ENCODE measurements around the gene TNNT2.
A peak's percentile ranks its signal among the peaks of the same experiment; 100 is the strongest.

Gene TNNT2

DNA sequence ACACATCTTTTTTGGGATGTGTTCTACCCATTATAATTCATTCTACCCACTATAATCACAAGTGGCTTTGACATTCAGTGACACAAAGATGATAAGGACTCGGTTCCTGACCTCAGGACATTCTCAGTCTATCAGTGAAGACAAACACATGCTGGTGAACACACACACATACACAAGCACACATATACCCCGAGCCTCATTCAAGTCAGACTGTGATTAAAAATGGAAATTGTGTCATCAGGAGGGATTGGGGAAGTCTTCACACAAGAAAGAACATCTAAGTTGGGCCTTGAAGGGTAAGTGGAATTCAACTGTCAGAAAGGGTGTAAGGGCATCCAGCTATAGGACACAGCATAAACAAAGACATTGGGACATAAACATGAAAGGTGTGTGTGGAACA is 24.2 kb upstream of the TNNT2 start:
- DNase-seq, result no peak

DNA sequence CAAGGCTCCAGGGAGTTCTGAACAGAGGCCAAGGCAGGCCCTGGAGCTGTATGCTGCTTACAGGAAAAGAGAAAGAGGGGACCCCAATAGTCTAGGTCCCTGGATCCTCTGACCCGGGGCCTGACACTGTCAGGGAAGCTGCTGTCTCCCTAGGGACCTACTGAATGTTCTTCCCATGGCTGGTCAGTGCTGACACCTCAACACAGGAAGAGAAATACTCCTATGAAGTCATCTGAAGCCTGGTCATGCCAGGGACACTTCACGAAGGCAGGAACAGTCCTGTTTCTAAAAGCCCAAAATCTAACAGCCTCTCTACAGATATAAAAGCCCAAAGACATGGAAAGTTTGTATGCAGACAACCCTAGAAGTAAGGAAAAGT is 23.4 kb upstream of the TNNT2 start:
- DNase-seq, result no peak

DNA sequence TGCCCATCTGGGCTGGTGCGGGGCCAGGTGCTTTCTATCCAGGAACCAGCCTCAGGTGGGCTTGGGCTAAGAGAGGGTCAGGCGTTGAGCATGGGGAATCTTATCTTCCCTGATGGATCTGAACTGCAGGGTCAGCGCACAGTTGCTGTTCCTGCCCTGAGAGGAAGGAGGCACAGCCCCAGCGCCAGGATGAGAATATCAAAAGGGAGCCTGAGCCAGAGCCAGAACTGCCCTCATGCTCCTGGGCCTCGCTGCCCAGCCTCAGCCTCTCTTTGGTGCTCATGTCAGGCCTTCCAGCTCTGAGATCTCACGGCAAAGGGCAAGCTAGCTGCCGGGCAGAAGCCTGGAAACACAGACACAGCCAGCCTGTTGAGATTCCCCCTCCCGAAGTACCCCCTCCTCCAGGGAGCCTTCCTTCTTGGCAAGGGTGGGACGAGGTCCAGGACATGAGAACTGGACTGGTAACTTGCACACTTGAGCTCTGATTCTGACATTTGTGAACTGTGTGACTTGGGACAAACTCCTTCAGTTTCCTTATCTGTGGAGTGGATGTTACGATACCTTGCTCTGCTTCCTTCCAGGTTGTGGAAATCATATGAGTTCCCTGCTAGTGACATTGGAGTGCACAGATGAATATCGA is 22.9 kb upstream of the TNNT2 start:
- DNase-seq, result no peak

DNA sequence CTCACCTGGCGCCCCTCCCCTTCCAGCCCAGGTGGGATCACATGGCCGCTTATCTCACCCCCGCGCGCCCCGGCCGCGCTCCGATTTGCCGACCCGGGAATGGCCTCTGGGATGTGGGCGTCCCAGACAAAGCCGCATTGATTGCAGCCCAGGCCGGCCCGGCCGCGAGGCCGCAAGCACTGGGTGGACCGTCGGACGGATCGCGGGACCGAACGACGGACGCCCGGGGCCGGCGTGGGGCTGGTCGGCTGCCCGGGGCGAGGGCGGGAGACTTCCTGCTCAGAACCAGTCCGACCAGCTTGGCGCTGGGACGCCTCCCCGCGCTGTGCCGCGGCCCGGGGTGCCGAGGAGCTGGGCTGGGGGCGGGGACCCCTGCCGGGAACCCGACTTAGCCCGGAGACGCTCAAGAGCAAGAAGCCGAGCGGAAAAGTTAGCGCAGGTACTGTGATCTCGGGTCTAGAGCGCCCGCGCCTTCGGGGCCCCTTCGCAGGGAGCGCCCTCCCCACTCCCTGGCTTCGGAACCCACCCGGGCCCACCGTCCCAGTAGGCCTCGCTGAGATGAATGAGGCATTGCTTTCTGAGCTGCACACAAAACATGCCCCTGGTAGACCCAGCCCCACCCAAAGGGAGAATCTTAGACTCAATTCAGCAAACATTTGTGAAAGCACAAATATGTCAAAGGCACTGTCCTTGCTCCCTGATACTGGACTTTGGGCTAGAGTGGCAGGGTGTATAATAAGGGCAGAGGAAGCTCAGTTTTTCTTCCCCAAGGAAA is 22.1 kb upstream of the TNNT2 start:
- DNase-seq, result no peak

DNA sequence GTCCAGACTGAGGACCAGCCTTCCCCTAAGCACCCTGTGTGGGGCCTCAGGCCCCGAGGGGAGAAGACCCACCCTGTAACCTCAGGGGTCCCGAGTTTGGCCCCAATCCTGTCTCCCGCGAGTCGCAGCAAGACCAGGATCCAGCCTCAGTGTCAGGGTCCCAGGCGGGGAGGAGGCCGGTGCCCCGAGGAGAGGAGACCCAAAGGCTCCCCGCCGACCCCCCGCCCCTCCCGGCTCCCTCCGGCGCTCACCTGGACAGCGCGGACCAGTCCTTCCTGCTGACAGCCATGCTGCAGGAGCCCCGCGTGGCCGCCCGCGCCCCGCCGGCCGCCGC is 21.5 kb upstream of the TNNT2 start, which contains the start of gene LAD1:
Gene LAD1 (minus strand): TSS at position 307 of the 334 bp plus-strand sequence. CDS start 18 bp downstream, at position 289.
- no peak for DNase-seq

DNA sequence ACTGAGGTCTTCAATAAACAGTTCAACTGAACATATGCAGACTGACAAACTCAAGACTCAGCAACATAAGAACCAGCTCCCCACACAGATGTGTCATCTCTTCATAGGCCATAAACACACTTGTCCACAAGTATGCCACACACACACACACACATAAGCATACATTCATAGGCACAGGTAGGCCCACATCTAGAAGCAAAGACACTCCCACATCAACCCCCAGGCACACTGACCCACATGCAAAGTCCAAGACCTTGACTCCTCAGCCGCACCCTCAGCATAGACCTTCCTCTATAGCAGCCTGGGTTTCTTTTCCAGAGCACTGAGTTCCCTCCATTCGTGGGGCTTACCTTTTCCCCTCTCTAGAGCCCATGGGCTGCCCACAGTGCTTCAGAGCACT is 20.2 kb upstream of the TNNT2 start:
- DNase-seq, result no peak

DNA sequence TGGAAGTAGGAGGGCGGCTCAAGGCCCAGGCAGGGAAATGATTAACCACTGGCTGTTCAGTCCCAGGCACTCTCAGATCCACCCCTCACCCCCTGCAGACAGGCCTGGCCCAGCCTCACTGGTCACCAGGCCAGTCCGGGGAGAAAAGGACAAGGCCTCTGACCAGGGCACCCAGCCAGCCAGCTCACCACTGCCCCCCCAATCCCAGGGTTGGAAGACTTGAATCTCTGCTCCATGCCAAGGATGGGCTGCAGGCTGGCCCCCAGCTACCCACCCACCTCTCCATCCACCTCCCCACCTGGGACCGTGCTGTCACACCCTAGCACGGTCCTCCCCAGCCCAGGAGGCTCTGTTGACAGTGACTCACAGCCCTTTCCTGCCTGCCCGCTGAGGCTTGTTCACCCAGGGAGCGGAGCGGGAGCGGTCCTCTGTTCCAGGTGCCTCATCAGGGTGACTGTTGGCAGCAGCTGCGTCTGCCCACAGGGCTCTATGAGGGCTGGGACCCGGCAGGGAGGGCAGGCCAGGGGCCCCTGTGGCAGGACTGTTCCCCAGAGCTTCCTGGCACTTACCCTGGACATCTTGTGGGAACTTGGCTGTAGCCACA is 19.5 kb upstream of the TNNT2 start:
- no peak for DNase-seq

DNA sequence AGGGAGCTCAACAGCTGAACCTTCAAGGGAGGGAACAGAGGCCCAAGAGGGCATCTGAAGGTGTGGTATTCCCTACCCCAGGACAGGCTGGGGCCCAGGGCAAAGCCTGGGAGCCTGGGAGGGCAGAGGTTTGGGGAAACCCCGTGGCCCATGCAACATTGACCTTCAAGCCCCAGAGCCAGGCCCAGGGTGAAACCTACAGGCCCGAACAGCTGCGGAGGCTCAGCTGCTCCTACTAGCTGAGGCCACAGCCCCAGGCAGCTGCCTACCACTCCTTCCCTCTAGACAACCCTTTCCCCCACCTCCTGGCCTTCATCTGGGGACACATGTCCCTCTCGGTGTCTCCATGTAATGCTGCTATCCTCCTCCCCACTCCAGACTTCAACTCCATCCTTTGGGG is 18.5 kb upstream of the TNNT2 start:
- no peak for DNase-seq

DNA sequence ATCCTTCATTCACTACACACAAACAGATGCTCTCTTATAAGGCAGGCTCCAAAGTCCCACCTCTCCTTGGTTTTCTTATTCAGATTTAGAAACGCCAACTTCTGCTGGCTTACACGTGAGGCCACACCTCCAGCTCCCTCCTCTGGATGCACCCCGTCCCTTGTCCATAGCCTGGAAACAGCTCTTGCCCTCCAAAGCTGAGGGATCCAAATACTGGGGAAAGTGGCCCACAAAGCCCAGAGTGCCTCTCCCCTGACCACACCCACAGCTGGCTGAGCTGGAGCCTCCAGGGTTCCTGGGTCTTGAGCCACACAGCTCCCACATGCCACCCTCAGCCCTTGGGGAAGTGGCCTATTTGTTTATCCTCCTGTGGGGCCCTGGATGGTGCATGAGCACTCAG is 17.1 kb upstream of the TNNT2 start:
- DNase-seq, result no peak

DNA sequence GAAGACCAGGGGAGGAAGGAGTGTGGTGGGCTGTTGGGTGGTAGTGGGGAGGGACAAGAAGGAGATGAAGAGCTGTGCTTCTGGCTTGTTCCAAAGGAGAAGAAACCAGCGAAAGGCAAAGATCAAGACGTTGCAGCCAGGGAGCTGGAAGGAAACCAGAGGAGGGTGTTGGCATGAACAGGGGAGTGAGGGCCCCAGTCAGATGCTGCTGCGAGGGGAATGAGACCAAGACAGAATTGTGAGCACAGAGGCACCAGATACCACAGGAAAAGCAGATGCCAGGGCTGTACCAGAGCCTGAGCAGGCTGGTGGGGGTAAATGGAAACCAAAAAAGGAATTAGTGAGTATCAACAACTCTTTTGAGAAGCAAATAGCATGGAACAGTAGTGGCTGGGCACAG is 15.6 kb upstream of the TNNT2 start:
- DNase-seq, result no peak

DNA sequence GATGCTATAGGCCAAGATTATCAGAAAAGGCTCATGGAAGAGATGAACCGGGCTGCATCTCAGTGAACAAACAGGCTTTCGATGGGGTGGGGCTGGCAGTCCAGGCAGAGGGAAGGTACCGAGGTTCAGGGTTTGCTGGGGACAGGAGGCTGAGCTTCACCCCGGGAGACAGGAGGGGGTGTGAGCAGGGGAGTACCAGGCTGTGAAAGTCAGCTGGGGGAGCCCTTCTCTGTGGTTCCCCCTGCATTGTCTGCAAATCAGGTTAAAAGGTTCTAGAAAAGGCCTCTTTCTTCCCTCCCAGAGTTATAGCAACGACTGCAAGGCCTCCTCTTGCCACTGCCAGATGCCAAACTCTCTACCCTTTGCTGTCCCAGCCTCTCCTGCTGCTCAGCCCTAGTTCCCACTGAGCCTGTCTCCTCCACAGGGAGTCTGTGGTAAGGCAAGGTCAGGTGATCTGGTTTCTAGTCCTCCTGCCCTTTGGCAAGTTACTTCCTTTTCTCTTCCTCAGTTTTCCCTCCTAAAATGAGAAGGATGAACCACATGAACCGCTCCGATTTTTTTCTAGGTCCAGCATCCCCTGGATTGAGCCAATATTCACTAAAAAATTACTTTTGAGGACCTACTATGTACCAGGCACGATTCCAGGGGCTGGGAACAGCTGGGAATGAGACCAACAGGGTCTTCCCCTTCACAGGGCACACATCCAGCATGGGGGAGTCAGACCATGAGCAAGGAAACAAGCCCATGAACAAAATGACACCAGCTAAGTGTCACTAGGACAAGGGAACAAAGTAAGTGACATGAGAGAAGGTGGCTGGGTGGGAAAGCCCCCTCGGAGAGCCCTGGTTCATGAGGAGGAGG is 14.4 kb upstream of the TNNT2 start:
- no peak for DNase-seq

DNA sequence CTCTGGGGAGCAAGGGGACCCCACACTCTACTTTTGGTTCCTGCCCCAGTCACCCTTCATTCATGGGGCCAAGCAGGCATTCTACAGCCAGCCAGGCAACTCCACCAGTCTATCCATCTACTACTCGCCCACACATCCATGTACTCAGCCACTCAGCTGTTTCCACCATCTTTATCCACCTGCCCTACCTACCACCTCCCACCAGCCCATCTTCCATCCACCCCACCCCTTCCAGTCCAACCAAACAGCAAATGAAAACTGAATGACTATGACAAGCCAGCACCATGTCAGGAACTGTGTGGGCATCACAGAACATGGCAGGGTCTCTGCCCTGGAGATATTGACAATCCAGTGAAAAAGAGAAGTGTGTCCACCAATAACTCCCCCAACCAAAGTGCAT is 13.7 kb upstream of the TNNT2 start:
- DNase-seq, result no peak

DNA sequence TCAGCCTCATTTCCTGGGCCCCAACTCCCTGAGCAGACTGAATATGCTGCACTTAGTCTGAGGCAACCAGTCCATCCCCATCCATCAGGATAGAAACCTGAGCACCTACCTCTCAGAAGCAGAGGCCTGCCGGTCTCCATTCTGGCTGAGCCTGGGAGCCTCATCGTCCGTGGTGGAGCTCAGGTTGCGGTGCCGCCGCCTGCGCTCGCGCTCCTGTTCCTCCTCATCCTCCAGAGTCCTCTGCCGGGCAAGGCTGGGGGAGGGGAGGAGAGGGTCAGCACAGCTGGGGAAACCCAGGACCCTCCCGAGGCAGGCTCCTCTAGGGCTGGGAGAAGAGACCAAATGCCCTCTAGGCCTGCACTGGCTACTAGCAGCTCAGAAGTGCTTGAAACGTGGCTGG is 11.6 kb upstream of the TNNT2 start:
- no peak for DNase-seq

DNA sequence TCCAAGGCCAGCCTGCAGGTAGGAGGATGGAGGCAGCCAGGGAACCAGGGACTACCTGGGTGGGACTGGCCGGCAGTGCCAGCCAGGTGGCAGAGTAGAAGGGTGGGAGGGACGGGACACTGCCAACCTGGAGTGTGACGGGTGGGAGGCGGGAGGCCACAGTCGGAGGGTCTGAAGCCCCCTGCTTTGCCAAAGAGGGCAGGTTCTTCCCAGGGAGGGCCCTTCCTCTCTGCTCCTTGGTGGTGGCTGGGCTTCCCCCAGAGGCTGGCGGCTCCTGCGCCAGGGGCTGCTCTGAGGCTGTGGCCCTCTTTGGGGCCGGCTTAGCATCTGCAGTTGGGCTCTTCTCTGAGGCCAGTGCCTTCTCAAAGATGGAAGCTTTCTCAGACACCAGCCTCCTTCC is 8.7 kb upstream of the TNNT2 start:
- no peak for DNase-seq

DNA sequence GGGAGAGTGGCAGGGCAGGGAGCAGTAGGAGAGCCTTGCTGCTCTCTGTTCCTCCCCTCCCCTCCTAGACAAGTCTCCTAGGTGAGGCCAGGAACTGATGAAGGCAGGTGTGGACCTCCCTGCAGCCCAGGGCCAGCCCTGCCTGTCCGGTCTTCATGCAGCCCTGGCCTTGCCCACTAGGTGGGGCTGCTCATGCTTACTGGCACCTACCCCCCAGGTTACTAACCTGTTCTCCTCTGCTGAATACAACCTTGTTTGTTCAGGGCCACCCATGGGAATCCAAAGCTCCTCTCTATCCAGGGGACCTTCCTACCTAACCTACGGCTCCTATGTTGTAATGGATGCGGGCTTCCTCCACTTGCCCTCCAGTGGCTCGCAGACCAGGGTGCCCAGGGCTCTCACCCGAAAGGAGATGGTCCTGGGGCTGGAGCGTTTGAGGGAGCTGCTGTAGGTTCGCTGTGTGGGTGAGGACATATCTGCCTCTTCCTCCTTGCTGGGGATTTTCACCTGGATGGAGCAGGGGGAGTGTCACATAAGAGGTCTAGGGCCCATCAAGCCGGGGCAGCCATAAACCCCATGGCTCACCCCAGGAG is 7.9 kb upstream of the TNNT2 start:
- DNase-seq, result peak; percentile 31 to 50

DNA sequence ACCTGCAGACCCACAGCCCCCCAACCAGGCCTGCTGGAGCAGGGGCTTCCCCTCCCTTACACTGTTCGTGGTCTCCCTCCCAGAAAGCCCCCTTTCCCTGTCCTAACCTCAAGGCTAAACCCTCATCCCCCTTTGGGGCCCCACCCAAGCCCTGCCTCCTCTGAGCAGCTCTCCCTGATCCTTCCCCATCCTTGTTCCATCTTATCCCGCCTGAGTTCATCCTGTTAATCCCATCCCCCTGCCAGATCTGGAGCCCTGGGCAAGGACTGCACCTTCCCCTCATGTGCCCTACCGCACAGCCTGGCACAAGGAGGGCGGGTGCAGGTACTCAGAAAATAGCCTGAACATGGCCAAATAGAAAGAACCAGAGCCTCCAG is 6.9 kb upstream of the TNNT2 start:
- peak; percentile 75 to 87 for DNase-seq

DNA sequence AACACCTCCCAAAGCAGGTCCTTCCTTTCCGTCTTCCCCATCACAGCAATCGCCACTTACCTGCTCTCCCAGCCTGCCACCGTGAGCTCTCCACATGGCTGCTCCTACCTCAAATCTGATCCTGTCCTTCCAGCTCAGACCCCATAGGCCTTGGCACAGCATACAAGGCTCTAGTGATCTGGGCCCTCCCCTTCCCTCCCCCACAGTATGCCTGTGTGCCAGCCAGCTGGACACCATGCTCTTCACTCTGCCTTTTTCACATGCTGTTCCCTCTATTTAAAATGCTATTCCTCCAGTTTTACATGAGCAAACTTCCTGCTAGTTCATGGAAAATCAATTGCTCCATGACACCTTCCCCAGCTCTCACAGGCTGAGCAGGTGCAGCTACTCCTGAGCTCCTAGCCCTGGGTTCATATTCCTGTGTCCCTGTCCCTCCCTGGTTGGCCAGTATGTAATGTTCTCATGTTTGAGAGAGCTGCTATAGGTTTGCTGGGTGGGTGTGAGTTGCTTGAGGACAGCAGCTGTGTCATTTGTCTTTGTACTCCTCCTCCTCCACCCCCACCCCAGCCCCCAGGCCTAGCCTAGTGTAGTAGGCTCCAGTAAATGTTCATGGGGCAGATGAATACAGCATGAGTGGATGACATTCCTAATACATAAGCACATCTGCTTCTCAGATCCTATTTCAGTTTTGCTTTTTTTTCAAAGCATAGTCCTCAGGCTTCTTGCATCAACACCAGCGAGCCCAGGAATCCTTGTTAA is 6.3 kb upstream of the TNNT2 start:
- DNase-seq, result peak; percentile 91 to 97

DNA sequence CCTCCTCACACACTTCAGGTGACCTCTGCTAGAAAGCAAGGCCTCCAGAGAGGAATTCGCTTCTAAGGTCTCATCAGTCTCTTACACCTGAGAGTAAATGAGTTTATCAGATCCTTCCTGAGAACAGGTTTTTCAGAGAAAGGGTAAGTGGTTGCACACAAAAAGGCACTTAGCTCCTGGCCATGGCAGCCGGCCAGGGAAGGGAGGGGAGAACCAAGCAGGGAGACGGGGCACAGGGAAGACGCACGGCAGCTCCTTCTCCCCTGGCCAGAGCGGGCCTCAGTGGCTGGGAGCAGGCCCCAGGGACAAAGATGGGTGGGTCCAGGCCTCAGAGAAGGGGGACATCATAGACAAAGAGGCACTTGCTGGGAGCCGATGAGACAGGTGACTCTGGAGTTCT is 3.6 kb upstream of the TNNT2 start:
- DNase-seq, result no peak

DNA sequence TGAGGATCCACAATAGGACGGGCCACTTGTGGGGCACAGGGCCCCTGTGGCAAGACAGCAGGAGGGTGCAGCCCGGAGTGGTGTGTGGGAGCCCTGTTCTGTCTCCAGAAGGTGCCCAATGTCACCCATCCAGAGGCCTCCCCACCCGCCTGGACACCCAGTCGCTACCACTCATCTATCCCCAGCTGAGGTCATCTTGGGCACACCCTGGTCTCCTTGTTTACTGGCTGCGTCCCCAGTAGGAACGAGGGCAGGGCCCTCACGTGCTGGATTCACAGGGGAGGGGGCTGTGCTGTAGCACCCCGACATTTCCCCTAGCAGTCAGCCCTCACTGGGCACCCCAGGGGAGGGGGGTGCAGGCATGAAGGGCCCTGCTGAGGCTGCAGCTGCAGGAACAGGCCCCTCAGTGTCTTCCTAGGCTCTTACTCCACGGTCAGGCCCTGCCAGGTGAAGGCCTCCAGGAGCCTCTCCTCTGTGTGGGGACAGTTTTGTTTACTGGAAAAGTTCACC is 2.3 kb upstream of the TNNT2 start:
- no peak for DNase-seq

DNA sequence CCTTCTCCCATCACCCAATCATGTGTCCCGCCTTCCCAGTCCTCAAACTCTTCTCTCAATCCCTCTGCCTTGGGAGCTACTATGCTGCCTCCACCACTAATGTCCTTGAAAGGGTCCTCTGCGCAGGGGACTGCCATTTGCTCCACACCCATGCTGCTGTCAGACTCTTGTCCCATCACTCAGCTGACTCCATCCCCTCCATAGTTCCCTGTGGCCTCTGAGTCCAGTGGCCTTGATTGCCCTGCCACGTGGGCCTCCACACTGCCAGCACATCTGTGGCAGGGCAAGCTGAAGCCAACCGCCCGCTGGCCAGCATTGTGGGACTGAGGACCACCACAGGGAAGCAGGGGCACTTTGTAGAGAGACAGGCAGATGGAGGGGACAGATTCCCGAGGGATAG is 1.3 kb upstream of the TNNT2 start:
- no peak for DNase-seq

DNA sequence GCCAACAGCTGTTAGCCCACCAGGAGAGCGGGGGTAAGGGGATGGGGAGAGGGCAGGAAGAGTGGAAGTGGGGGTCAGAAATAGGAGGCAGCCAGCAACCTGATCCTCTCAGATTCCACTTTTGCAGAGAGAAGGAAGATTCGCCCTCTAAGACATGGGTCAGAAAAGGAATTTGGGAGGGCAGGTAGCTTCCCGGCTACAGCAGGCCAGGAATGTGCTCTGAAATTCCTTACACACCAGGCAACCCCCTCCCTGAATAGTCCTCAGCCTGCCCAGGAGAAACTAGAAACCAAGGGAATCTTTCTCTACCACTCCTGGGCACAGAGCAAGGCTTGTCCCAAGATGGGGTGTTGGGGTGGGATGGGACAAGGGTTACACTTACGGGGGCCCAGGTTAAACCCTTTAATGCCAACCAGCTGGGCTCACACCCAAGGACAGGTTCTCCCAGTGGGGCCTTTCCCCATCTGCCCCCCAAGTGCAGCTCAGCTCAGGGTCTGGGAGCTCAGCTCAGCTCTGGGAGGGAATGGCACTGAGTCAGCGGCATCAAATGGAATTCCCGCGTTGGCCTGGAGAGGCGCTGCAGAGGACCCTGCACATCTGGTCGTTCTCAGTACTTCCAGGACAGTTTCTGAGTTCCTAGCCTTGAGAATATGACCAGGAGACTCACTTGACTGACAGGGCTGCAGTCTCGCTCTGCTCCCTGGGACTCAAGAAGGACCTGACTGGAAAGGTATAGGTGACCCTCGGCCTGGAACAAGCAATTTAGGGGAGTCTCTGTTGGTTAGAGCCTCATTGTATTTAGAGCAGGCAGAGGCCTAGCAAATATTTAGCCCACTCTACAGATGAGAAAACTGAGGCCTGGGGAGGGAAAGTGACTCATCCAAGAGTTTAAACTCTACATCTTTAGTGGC is 761 bp downstream of the TNNT2 start:
- peak; percentile 95 to 97 for DNase-seq
